ENCODE data around the gene PLPP1.
"Not testable (repeated sequence)": the region's sequence is repeated elsewhere in the genome, so short reads cannot be mapped to it uniquely, and the experiment has no call there.

PLPP1 gene

GRCh38 chr5:55509796-55510522 lies 24.8 kb downstream of the PLPP1 start:
- peaks cover 18% of the 10 kb centered on the region for H3K4me1 Mint-ChIP-seq
- H3K27me3 Mint-ChIP-seq (ENCODE audit: low read depth, poor library complexity) = no peaks in the 10 kb centered on the region
- H3K36me3 Mint-ChIP-seq (ENCODE audit: low read depth) = peaks cover 4% of the 10 kb centered on the region
- no peak for DNase-seq
- TF ChIP-seq, protein P1, sequence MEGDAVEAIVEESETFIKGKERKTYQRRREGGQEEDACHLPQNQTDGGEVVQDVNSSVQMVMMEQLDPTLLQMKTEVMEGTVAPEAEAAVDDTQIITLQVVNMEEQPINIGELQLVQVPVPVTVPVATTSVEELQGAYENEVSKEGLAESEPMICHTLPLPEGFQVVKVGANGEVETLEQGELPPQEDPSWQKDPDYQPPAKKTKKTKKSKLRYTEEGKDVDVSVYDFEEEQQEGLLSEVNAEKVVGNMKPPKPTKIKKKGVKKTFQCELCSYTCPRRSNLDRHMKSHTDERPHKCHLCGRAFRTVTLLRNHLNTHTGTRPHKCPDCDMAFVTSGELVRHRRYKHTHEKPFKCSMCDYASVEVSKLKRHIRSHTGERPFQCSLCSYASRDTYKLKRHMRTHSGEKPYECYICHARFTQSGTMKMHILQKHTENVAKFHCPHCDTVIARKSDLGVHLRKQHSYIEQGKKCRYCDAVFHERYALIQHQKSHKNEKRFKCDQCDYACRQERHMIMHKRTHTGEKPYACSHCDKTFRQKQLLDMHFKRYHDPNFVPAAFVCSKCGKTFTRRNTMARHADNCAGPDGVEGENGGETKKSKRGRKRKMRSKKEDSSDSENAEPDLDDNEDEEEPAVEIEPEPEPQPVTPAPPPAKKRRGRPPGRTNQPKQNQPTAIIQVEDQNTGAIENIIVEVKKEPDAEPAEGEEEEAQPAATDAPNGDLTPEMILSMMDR (IDR thresholded peaks at IDR 0.05) = no peak
- no peak overlapping the region for H3K27ac Mint-ChIP-seq
- H3K4me3 Mint-ChIP-seq = no peak overlapping the region
- no peaks in the 10 kb centered on the region for H3K9me3 Mint-ChIP-seq

DNA sequence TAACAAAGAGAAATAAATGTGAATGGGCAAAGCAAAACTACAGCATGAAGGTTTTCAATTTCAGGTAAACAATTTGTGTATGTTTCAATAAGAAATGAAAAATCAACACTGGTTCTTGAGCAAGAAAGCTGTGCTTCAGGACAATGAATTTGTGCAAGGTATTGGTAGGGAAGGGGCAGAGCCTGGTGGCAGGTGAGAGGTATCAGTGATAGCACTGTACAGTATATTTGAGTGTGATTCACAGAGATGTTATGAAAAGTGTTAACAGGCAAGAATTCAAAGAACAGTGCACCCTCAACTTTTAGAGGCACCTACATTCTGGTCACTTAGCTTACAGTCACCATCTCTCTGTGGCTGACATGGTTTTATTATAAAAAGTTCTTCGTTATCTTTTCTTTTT lies 25.7 kb downstream of the PLPP1 start:
- H3K9me3 Mint-ChIP-seq = no peaks in the 10 kb centered on the region
- no peaks in the 10 kb centered on the region for H3K36me3 Mint-ChIP-seq (ENCODE audit: low read depth)
- TF ChIP-seq, protein P1 (IDR thresholded peaks at IDR 0.05) = no peak
- H3K4me1 Mint-ChIP-seq = peaks cover 18% of the 10 kb centered on the region
- H3K4me3 Mint-ChIP-seq = no peak overlapping the region
- no peak overlapping the region for H3K27ac Mint-ChIP-seq
- H3K27me3 Mint-ChIP-seq (ENCODE audit: low read depth, poor library complexity) = no peaks in the 10 kb centered on the region
- DNase-seq = no peak

GRCh38 chr5:55507574-55507973 lies 27.2 kb downstream of the PLPP1 start:
- Mint-ChIP-seq H3K27me3 (ENCODE audit: low read depth, poor library complexity) (no peaks in the 10 kb centered on the region), H3K4me3 (no peak overlapping the region), H3K9me3 (no peaks in the 10 kb centered on the region), H3K36me3 (ENCODE audit: low read depth) (no peaks in the 10 kb centered on the region), H3K27ac (no peak overlapping the region), H3K4me1 (peaks cover 27% of the 10 kb centered on the region)
- TF ChIP-seq, protein P1 (IDR thresholded peaks at IDR 0.05) = no peak
- no peak for DNase-seq

DNA sequence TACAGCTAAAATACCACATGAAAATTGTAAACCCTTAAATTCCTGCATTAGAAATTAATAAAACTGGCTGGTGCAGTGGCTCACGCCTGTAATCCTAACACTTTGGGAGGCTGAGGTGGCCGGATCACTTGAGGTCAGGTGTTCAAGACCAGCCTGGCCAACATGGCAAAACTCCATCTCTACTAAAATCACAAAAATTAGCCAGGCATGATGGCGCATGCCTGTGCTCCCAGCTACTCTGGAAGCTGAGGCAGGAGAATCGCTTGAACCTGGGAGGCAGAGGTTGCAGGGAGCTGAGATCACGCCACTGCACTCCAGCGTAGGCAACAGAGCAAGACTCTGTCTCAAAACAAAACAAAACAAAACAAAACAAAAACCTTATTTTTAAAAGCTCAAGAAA lies 29.1 kb downstream of the PLPP1 start:
- H3K9me3 Mint-ChIP-seq; H3K36me3 Mint-ChIP-seq (ENCODE audit: low read depth); H3K27ac Mint-ChIP-seq; H3K27me3 Mint-ChIP-seq (ENCODE audit: low read depth, poor library complexity); H3K4me3 Mint-ChIP-seq; DNase-seq: not testable (repeated sequence)
- H3K4me1 Mint-ChIP-seq = peaks cover 28% of the 10 kb centered on the region

GRCh38 chr5:55503917-55504316 lies 30.8 kb downstream of the PLPP1 start:
- not testable (repeated sequence) for H3K27ac Mint-ChIP-seq

GRCh38 chr5:55502759-55503158 lies 32.0 kb downstream of the PLPP1 start:
- Mint-ChIP-seq H3K4me1 (peaks cover 34% of the 10 kb centered on the region), H3K27me3 (ENCODE audit: low read depth, poor library complexity) (no peaks in the 10 kb centered on the region), H3K4me3 (no peak overlapping the region), H3K9me3 (no peaks in the 10 kb centered on the region), H3K36me3 (ENCODE audit: low read depth) (peaks cover 5% of the 10 kb centered on the region), H3K27ac (peak overlapping the region; percentile 17)
- no peak for DNase-seq
- TF ChIP-seq, protein P1 (IDR thresholded peaks at IDR 0.05) = no peak

More at GRCh38 chr5:55503917-55504316, 30.8 kb downstream of the PLPP1 start:
- not testable (repeated sequence) for H3K36me3 Mint-ChIP-seq (ENCODE audit: low read depth); H3K4me3 Mint-ChIP-seq; H3K27me3 Mint-ChIP-seq (ENCODE audit: low read depth, poor library complexity); H3K9me3 Mint-ChIP-seq; DNase-seq
- peaks cover 26% of the 10 kb centered on the region for H3K4me1 Mint-ChIP-seq

DNA sequence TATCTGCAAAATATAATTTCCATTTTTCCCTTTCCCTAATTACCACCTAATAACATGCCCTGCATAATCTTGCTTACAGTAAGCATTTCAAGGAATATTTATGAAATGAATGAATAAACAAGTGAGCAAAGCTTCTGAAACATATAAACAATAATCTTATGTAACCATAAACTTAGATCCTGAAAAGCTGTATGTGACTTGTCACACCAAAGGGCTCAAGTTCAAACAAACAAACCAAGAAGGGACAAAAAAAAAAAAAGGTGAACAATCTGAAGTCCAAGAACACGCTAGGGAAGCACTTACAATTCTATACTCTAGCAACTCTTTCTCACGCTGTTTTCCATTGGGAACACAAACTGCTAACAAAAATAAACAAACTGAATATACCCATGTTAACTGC lies 36.3 kb downstream of the PLPP1 start:
- no peak for DNase-seq
- no peak overlapping the region for H3K27ac Mint-ChIP-seq
- H3K4me3 Mint-ChIP-seq = no peak overlapping the region
- peaks cover 31% of the 10 kb centered on the region for H3K4me1 Mint-ChIP-seq
- no peaks in the 10 kb centered on the region for H3K9me3 Mint-ChIP-seq
- TF ChIP-seq, protein P1 (IDR thresholded peaks at IDR 0.05) = no peak
- no peaks in the 10 kb centered on the region for H3K27me3 Mint-ChIP-seq (ENCODE audit: low read depth, poor library complexity)
- H3K36me3 Mint-ChIP-seq (ENCODE audit: low read depth) = peaks cover 5% of the 10 kb centered on the region

Data from nephron progenitor cell (in vitro differentiated cells).